ENCODE data around the gene LHFPL3. TPM values are rescaled to one million over a fixed set of nuclear protein-coding genes. Genes with fewer than 3 reads are reported as not detected.

LHFPL3 gene
- total RNA-seq, 1 experiment from 2014 or later, result not detected

DNA sequence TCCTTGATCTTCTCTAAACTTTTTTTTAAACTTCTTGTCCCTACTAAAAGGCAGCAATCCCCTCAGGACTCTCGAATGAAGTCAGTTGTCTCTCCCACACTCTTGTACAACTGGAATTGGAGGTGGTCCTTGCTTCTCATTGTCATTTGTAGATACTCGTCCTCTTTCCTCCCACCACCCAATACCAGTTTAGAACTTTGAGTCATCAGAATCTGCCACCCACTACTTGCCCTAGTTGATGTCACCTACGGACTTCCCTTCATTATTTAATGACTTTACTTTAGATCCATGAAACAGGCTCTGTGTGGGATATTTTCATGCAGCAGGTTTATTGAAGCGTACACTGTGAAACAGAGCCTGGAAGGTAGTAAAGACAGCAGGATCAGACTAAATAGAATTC, 28.6 kb upstream of the LHFPL3 start:
- no peak overlapping the region for H2BK12ac ChIP-seq (ENCODE audit: insufficient read length, low read depth, low read length)
- H3K23ac ChIP-seq (ENCODE audit: insufficient read length, low read depth, low read length), result no peak overlapping the region
- H2AFZ ChIP-seq (ENCODE audit: low read length), result no peak overlapping the region
- no peak overlapping the region for H3K56ac ChIP-seq (ENCODE audit: insufficient read length, low read depth, low read length)
- H3K4ac ChIP-seq (ENCODE audit: low read depth, low read length), result no peak overlapping the region
- no peak overlapping the region for H2AK5ac ChIP-seq (ENCODE audit: insufficient read length, low read length)
- H3T11ph ChIP-seq (ENCODE audit: low read length), result no peak overlapping the region
- H2BK120ac ChIP-seq (ENCODE audit: low read depth, low read length, poor library complexity, severe bottlenecking), result no peak overlapping the region
- no peaks in the 10 kb centered on the region for H3K4me1 ChIP-seq (ENCODE audit: insufficient read depth, low read length)
- no peak overlapping the region for H4K91ac ChIP-seq (ENCODE audit: insufficient read length, low read depth, low read length)
- H3K27ac ChIP-seq (ENCODE audit: insufficient read length, low read depth, low read length), result no peak overlapping the region
- no peaks in the 10 kb centered on the region for H3K79me2 ChIP-seq (ENCODE audit: insufficient read depth, low read length)
- peaks cover 0 to 5% (median 0%) of the 10 kb centered on the region in 3 experiments; a peak in 2 of 7 replicates for H3K36me3 Mint-ChIP-seq (ENCODE audit: insufficient read depth in 1 of 3, low read depth in 3 of 3)
- no peak overlapping the region for H4K5ac ChIP-seq (ENCODE audit: insufficient read length, low read depth, low read length)
- H3K79me1 ChIP-seq (ENCODE audit: insufficient read depth, low read depth, low read length, poor library complexity, severe bottlenecking), result no peaks in the 10 kb centered on the region
- peaks cover 0 to 4% of the 10 kb centered on the region in 2 experiments; a peak in 1 of 5 replicates for H3K9me3 Mint-ChIP-seq
- H3K18ac ChIP-seq (ENCODE audit: insufficient read length, low read depth, low read length), result no peak overlapping the region
- peaks cover 0 to 5% of the 10 kb centered on the region in 2 experiments; a peak in 2 of 4 replicates for H3K4me1 Mint-ChIP-seq
- H3K4me3 Mint-ChIP-seq, result no peak overlapping the region
- H3K27me3 Mint-ChIP-seq (ENCODE audit: low read depth), result peaks cover 1% of the 10 kb centered on the region; the same call in 1 of the 2 replicates
- H2BK20ac ChIP-seq (ENCODE audit: low read depth, low read length, poor library complexity, severe bottlenecking), result no peak overlapping the region
- no peak overlapping the region for H3K4me2 ChIP-seq (ENCODE audit: insufficient read depth, insufficient read length, low read length)
- no peak overlapping the region for H2BK15ac ChIP-seq (ENCODE audit: low read depth, low read length)
- H3K9me3 ChIP-seq (ENCODE audit: control insufficient read depth, low read depth, low read length), result no peaks in the 10 kb centered on the region
- H4K8ac ChIP-seq (replicated peaks; ENCODE audit: insufficient read length, low read depth, low read length), result no peak overlapping the region
- no peak overlapping the region for H2BK5ac ChIP-seq (ENCODE audit: insufficient read length, low read length)
- H3K27me3 ChIP-seq (ENCODE audit: insufficient read depth, low read length), result no peaks in the 10 kb centered on the region
- H3K14ac ChIP-seq (ENCODE audit: insufficient read depth, low read length), result no peak overlapping the region
- no peaks in the 10 kb centered on the region for H3K23me2 ChIP-seq (ENCODE audit: insufficient read length, low read depth, low read length, poor library complexity, severe bottlenecking)
- TF ChIP-seq, protein P1, sequence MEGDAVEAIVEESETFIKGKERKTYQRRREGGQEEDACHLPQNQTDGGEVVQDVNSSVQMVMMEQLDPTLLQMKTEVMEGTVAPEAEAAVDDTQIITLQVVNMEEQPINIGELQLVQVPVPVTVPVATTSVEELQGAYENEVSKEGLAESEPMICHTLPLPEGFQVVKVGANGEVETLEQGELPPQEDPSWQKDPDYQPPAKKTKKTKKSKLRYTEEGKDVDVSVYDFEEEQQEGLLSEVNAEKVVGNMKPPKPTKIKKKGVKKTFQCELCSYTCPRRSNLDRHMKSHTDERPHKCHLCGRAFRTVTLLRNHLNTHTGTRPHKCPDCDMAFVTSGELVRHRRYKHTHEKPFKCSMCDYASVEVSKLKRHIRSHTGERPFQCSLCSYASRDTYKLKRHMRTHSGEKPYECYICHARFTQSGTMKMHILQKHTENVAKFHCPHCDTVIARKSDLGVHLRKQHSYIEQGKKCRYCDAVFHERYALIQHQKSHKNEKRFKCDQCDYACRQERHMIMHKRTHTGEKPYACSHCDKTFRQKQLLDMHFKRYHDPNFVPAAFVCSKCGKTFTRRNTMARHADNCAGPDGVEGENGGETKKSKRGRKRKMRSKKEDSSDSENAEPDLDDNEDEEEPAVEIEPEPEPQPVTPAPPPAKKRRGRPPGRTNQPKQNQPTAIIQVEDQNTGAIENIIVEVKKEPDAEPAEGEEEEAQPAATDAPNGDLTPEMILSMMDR (conservative IDR thresholded peaks at IDR 0.05), result no peak
- no peak for DNase-seq
- no peak overlapping the region for H3K27ac Mint-ChIP-seq
- no CpG with 5 or more reads among the region's 4 CpGs for WGBS (ENCODE audit: extremely low coverage, insufficient read length, low lambda C conversion rate)
- H4K20me1 ChIP-seq (ENCODE audit: control insufficient read depth, insufficient read depth, insufficient read length), result no peaks in the 10 kb centered on the region
- H3K9ac ChIP-seq (ENCODE audit: extremely low read depth, insufficient read length, low read length), result no peak overlapping the region
